HG03457 (cell line): ENCODE results near the gene RBM44.

Experiments used
- ATAC-seq: cut with Tn5 transposase; IDR thresholded peaks from one replicate; pipeline ENCODE4 v1.9.1; 2021; ENCODE audit warnings: moderate number of reproducible peaks; ENCODE audit not compliant: unreplicated experiment

The RBM44 gene

DNA sequence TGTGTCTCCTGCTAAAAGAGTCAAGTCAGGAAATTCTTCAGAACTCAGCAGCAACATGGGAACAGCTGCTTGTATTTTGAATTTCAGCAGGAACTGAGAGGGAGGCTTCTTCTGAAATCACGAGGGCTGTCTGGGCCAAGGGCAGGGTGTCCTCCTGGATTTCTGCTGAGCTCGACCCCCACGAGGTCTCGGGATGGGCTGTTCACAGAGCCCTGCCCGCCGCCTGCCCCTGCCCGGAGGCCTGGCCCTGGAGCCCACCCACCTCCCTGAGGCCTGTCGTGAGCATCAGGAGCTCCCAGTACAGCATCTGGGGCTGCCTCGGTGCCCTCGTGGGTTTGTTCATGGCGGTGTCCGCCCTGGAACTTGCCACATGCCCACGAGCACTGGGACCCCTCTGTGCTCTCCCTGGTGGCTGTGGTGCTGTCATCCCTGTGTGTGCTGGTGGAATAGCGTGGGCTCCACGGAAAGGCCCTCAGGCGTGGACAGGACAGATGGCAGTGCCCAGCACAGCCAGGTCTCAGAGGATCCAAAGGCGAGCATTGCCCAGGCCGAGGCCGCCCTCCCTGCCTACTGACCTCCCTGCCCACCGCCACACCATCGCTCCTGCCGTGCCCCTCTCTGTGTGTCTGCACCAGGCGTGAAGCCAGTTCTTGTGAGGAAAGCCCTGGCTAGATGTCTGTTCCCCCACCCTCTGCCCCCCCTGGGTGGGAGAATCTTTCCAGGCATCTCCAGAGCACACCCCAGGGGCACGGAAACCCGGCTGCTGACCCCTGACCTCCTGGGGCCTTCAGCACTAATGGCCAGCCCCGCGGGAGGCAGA, 86.7 kb downstream of the RBM44 start:
- ATAC-seq: no peak

DNA sequence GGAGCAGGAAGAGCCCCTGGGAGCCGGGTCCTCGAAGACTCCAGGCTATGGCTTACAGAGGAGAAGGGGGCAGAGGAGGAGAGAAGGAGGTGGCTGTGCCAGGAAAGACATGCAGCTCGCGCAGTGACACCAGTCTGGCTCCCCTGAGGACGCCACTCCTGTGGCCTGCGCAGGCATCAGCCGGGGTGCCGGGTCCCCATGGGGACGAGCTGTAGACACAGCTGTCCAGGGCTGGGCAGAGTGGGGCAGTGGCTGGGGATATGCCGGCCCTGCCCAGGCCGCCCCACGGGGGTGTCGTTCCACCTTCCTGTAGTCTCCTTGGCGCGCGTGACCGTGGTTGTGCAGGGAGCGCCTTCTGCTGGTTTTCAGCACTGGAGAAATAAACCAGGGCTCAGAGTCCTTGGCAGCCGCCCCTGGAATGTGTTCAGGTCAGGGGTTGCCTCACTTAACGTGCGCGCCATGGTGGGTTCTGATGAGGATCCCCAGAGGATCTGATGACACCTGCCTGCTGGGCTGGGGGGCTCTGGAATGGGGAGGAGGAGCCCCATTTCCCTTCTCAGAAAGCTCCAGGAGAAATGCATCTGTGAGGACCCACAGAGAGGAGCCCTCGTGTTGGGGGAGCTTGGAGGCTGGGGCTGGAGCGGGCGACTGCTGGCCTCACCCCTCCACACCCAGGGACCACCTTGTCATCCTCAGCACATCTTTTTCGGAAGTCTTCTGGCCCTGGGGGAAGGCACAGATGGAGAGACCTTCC, 87.5 kb downstream of the RBM44 start:
- no peak for ATAC-seq

DNA sequence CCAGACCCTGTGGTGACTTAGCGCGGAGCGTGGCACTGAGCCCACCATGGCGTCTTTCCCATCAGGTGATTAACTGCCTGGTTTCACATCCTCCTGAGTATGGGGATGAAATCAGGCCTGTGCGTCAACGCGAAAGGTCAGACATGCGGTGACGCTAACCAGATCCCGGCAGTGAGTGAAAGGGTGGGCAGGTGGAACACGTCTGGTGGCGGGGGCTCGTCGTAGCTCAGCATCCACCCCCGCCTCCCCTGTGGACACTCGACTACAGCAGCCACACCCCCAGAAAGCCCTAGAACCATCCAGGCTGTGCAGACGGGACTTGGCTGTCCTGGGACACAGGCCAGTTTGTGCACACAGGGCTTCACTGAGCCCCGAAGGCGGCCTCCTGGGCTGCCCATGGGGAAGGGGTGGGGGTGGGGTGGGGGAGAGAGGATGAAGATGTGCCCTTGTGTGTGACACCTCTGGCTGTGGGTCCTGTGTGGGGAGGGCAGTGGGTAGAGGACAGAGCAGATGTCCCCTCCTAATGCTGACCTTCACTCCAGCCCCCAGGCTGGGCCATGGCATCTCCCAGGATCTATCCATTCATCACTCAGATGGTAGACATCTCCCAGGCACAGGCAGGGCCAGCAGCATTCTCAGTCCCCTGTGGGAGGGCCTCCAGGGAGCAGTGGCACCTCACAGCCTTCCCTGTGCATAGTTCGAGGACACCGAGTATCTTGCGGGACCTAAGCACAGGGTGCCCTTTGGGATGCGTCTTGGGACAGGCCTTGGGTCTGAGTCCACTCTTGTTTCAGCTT, 88.3 kb downstream of the RBM44 start:
- ATAC-seq: no peak

GRCh38 chr2:237888389-237888788, 89.8 kb downstream of the RBM44 start:
- no peak for ATAC-seq

GRCh38 chr2:237889016-237889415, 90.4 kb downstream of the RBM44 start:
- no peak for ATAC-seq

GRCh38 chr2:237889811-237890210, 91.2 kb downstream of the RBM44 start:
- no peak for ATAC-seq
